NB4 (cell line): ENCODE results near the gene KATNB1.

ENCODE experiments used
- CTCF ChIP-seq: IDR thresholded peaks from one replicate; pipeline ENCODE4 v1.5.1; 2012; ENCODE audit warnings: low read depth, low read length
- POLR2A ChIP-seq: IDR thresholded peaks from 2 replicates; pipeline ENCODE4 v1.6.1; 2011; ENCODE audit warnings: mild to moderate bottlenecking; ENCODE audit not compliant: insufficient read length; ENCODE audit errors: extremely low read depth

DNA sequence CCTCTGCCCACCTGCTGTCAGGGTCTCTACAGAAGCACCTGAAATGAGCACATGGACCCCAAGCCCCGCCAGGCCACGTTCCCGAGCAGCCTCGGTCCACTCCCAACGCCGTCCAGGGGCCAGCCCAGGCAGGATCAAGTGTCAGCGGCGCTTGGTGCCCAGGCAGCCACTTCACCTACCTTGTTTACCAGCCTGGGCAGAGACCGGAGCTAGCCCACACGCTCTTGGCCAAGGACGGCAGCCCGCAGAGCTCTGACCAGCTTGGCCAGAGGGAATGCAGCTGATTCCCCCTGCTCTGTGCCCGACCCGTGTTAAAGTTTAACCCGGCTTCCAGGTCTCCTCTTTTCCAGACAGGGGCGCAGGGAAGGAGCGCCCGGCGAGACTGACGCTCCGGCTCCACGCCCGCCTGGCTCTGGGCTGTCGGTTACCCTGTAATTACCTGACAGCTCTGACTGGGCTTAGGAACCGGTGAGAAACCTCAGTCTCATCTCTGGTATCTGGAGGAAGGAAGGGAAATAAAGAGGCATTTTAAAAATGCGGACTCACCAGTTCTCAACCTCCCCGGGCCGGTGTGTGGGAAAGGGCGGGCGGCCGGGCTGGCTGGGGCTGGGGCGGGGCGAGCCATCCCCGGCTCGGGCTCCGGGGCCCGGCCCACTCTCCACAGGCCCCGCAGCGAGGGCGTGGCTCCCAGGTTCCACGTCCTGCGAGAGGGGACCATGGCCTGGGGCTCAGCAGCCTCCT lies 62.1 kb downstream of the KATNB1 start:
- no peak for TF ChIP-seq POLR2A
- TF ChIP-seq CTCF = no peak
